Keratinocyte (primary cell): ENCODE data around the gene PLCB3. TPM values are rescaled to one million over a fixed set of nuclear protein-coding genes. Genes with fewer than 3 reads are reported as not detected.

Source experiments
- DNase-seq: peaks from one replicate; pipeline ENCODE4 v3.0.0-alpha.2; 2011; ENCODE audit warnings: low read depth, missing footprints, low spot score
- FAIRE-seq: peaks from 2 replicates; lab custom pipeline; 2011; peaks lifted over from hg19 to GRCh38; lab: Jason Lieb, UNC
- H2AFZ ChIP-seq: 2 replicates; pipeline ENCODE4 v1.6.0; 2012; ENCODE audit warnings: low read length, control low read depth, inconsistent platforms; ENCODE audit not compliant: control insufficient read depth
- H3K27ac ChIP-seq: 2 replicates; pipeline ENCODE4 v1.5.1; 2011; ENCODE audit warnings: low read length; ENCODE audit not compliant: control insufficient read depth, insufficient read depth
- H3K27me3 ChIP-seq: 3 replicates; pipeline ENCODE4 v1.6.0; 2011; ENCODE audit warnings: low read length; ENCODE audit not compliant: control insufficient read depth, insufficient read depth; ENCODE audit errors: extremely low read depth
- H3K36me3 ChIP-seq, 2 experiments: 2 replicates in 1 of 2; 3 replicates in 1 of 2; pipeline ENCODE4 v1.5.1; 2011; ENCODE audit warnings: low read length in 2 of 2, mild to moderate bottlenecking in 1 of 2; ENCODE audit not compliant: control insufficient read depth in 2 of 2, insufficient read depth in 2 of 2; ENCODE audit errors: extremely low read depth in 1 of 2
- H3K4me1 ChIP-seq: 3 replicates; pipeline ENCODE4 v1.5.1; 2011; ENCODE audit warnings: low read length; ENCODE audit not compliant: control insufficient read depth, insufficient read depth; ENCODE audit errors: extremely low read depth
- H3K4me2 ChIP-seq: 3 replicates; pipeline ENCODE4 v1.6.0; 2011; ENCODE audit warnings: low read depth, low read length; ENCODE audit not compliant: control insufficient read depth, insufficient read depth; ENCODE audit errors: extremely low read depth
- H3K4me3 ChIP-seq, 3 experiments: fragments of 200-600 bp in 1 of 3; sonication (generic) in 1 of 3; 2 replicates in 2 of 3; 3 replicates in 1 of 3; pipeline ENCODE4 v1.5.1; 2011 to 2016; ENCODE audit warnings: low read length in 3 of 3, mild to moderate bottlenecking in 3 of 3, control low read depth in 2 of 3, inconsistent platforms in 1 of 3, low read depth in 1 of 3, mixed read lengths in 1 of 3, mixed run types in 1 of 3, moderate library complexity in 1 of 3; ENCODE audit not compliant: control insufficient read depth in 2 of 3, insufficient read depth in 2 of 3; ENCODE audit errors: extremely low read depth in 1 of 3
- H3K79me2 ChIP-seq: 2 replicates; pipeline ENCODE4 v1.6.0; 2012; ENCODE audit warnings: low read length; ENCODE audit not compliant: control insufficient read depth, insufficient read depth
- H3K9ac ChIP-seq: 3 replicates; pipeline ENCODE4 v1.6.0; 2011; ENCODE audit warnings: low read length; ENCODE audit not compliant: control insufficient read depth, insufficient read depth; ENCODE audit errors: extremely low read depth
- H3K9me1 ChIP-seq: 3 replicates; pipeline ENCODE4 v1.6.0; 2011; ENCODE audit warnings: low read length; ENCODE audit not compliant: control insufficient read depth, insufficient read depth; ENCODE audit errors: extremely low read depth
- H3K9me3 ChIP-seq: 2 replicates; pipeline ENCODE4 v1.5.1; 2012; ENCODE audit warnings: low read depth, low read length; ENCODE audit not compliant: control insufficient read depth
- H4K20me1 ChIP-seq: 3 replicates; pipeline ENCODE4 v1.6.0; 2011; ENCODE audit warnings: low read length; ENCODE audit not compliant: control insufficient read depth, insufficient read depth; ENCODE audit errors: extremely low read depth
- EZH2 ChIP-seq: IDR thresholded peaks from one replicate; pipeline ENCODE4 v1.6.1; 2012; ENCODE audit warnings: inconsistent platforms, mild to moderate bottlenecking, low read length, moderate library complexity
- dilution Hi-C: fragments of 300-500 bp; cut with MboI; formaldehyde crosslinking; loops from one replicate; pipeline ENCODE4 v1.7.0; 2020; ENCODE audit warnings: low sequenced_read_pairs; ENCODE audit not compliant: extremely low pct_ligation_motif_present
- polyA plus RNA-seq, 5 experiments: library from polyadenylated mRNA; depleted of rRNA in 3 of 5; stranded (reverse) in 3 of 5; stranded (forward) in 1 of 5; unstranded in 1 of 5; fragments of >200 nt; gene quantifications; 1 replicate in 1 of 5; 2 replicates in 3 of 5; 3 replicates in 1 of 5; pipeline versions ENCODE4 v1.2.1 to v1.2.3, GENCODE V29; 2011 to 2012; ENCODE audit warnings: missing spikeins in 2 of 5, low read depth in 1 of 5, low replicate concordance in 1 of 5
- TF ChIP-seq, protein P1 (sequence below), 3 experiments: IDR thresholded peaks in 1 of 3; conservative IDR thresholded peaks in 1 of 3; optimal IDR thresholded peaks in 1 of 3; 2 replicates in 2 of 3; 3 replicates in 1 of 3; pipeline versions ENCODE3 to v1.5.1; 2011; ENCODE audit warnings: low read length in 3 of 3, mild to moderate bottlenecking in 3 of 3, moderate library complexity in 2 of 3, control low read depth in 1 of 3, inconsistent platforms in 1 of 3; ENCODE audit not compliant: insufficient read depth in 2 of 3; ENCODE audit errors: extremely low read depth in 1 of 3

Gene PLCB3
- polyA plus RNA-seq, 1 donor (not counting 4 experiments of a cell fraction or from before 2014, with no cell fraction given), result 32.5 TPM

DNA sequence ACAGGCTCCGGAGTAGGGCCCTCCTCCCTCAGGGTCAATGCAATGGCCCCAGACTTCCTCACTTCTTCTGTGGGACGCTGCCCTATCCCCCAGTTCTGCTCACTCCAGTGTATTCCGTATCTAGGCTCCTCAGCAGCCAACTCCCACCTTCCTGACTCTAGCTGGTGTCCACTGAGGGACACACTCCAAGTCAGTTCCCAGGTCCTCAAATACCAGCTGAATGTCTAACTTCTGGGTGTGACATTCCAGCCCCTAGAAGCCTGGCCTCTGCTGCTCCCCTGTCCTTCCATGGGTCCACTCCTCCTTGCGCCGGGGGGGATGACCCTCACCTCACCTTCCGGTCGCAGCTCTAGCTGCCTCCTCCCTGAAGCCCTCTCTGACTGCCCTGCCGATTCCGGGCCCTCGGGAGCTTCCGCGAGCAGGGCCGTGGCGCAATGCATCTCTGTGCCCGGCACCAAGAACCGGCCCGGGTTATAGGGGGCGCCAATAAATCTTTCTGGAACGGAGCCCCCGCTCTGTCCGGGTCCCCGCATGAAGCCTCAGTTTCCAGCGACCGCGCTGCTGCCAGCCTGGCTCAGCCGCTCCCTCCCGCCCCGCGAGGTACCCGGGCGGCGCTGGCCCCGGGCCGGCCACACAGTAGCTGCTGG lies 17.7 kb downstream of the PLCB3 start:
- Histone ChIP-seq H2AFZ (no peak overlapping the region), H3K4me3 (peak overlapping the region; percentile 35 to 70 (median 65)), H3K9ac (peak overlapping the region; percentile 72), H3K27me3 (no peaks in the 10 kb centered on the region), H3K27ac (peak overlapping the region; percentile 78), H3K79me2 (no peaks in the 10 kb centered on the region), H3K9me3 (no peaks in the 10 kb centered on the region), H3K4me2 (peak overlapping the region; percentile 87), H4K20me1 (no peaks in the 10 kb centered on the region), H3K4me1 (peaks cover 55% of the 10 kb centered on the region), H3K9me1 (no peaks in the 10 kb centered on the region), H3K36me3 (peaks cover 16 to 34% of the 10 kb centered on the region in 2 experiments)
- DNase-seq, result no peak
- TF ChIP-seq, protein P1, sequence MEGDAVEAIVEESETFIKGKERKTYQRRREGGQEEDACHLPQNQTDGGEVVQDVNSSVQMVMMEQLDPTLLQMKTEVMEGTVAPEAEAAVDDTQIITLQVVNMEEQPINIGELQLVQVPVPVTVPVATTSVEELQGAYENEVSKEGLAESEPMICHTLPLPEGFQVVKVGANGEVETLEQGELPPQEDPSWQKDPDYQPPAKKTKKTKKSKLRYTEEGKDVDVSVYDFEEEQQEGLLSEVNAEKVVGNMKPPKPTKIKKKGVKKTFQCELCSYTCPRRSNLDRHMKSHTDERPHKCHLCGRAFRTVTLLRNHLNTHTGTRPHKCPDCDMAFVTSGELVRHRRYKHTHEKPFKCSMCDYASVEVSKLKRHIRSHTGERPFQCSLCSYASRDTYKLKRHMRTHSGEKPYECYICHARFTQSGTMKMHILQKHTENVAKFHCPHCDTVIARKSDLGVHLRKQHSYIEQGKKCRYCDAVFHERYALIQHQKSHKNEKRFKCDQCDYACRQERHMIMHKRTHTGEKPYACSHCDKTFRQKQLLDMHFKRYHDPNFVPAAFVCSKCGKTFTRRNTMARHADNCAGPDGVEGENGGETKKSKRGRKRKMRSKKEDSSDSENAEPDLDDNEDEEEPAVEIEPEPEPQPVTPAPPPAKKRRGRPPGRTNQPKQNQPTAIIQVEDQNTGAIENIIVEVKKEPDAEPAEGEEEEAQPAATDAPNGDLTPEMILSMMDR (optimal IDR thresholded peaks at IDR 0.05 in 1 of 3, IDR thresholded peaks at IDR 0.05 in 1 of 3, conservative IDR thresholded peaks at IDR 0.05 in 1 of 3; ENCODE audit: extremely low read depth in 1 of 3, insufficient read depth in 2 of 3, low read length in 3 of 3), result no peak
- TF ChIP-seq EZH2, result no peak
- dilution Hi-C loops, result no loop called here
- FAIRE-seq, result no peak

DNA sequence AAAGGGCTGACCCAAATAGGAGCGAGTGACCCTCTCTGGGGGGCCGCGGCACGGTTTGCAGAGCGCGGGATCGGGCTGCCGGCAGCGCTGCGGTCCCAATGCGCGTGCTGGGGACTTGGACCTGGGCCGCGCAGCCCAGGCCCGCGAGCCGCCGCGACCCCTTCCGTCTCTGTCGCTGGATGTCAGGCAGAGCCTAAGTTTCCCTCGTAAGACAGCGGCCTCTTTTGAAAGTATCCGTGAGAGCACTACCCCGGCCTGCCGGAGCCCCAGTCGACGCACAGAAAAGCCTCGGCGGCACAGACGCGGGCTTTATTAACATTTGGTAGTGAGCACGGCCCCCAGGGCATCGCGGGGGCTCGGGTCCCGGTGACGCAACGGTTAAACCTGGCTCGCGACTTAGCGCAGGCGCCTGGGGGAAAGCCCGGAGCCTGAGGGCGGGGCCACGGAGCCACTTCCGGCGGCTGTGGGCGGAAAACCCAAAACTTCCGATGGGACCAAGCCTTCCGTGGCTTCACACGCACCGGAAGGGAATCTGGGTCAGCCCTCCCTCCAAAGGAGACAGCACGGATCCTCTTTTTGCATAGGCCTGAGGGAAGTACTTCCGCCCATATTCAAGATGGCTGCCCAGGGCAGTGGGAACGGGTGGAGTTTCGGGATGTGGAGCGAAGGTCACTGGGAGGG lies 18.4 kb downstream of the PLCB3 start:
- Histone ChIP-seq H3K9ac (peak overlapping the region; percentile 72), H3K4me1 (peaks cover 55% of the 10 kb centered on the region), H3K4me2 (peak overlapping the region; percentile 87), H3K27me3 (no peaks in the 10 kb centered on the region), H2AFZ (no peak overlapping the region), H3K9me1 (no peaks in the 10 kb centered on the region), H3K27ac (peak overlapping the region; percentile 78), H4K20me1 (no peaks in the 10 kb centered on the region), H3K79me2 (no peaks in the 10 kb centered on the region), H3K4me3 (peak overlapping the region; percentile 35 to 76 (median 70)), H3K36me3 (peaks cover 10 to 27% of the 10 kb centered on the region in 2 experiments), H3K9me3 (no peaks in the 10 kb centered on the region)
- DNase-seq (peak; percentile 97), FAIRE-seq (no peak)
- dilution Hi-C loops, result no loop called here
- TF ChIP-seq, protein P1 (optimal IDR thresholded peaks at IDR 0.05 in 1 of 3, IDR thresholded peaks at IDR 0.05 in 1 of 3, conservative IDR thresholded peaks at IDR 0.05 in 1 of 3; ENCODE audit: extremely low read depth in 1 of 3, insufficient read depth in 2 of 3, low read length in 3 of 3), result no peak
- no peak for TF ChIP-seq EZH2
